CD4-positive, CD25-positive, alpha-beta regulatory T cell (primary cell): ENCODE results near the gene PGA5. TPM values are rescaled to one million over a fixed set of nuclear protein-coding genes. Genes with fewer than 3 reads are reported as not detected.

Experiments used
- ATAC-seq, 2 donors: fragments of 150-1000 bp; cut with Tn5 transposase; one replicate each; pipeline ENCODE4 v1.10.0; 2021; ENCODE audit warnings: low read depth in 2 of 2, moderate number of reproducible peaks in 2 of 2, moderate library complexity in 1 of 2
- DNase-seq, 3 donors: peaks; one replicate each; pipeline versions ENCODE4 v3.0.0 to v3.0.0-alpha.2; 2012 to 2022; ENCODE audit warnings: mixed read lengths in 1 of 3
- H3K27ac ChIP-seq: one replicate; pipeline ENCODE4 v1.7.0; 2013; ENCODE audit warnings: mild to moderate bottlenecking, low read length; ENCODE audit not compliant: insufficient read depth, poor library complexity, severe bottlenecking
- H3K27me3 ChIP-seq: one replicate; pipeline ENCODE4 v1.7.0; 2013; ENCODE audit warnings: low read length; ENCODE audit not compliant: control insufficient read depth, insufficient read depth
- H3K36me3 ChIP-seq: one replicate; pipeline ENCODE4 v1.7.0; 2013; ENCODE audit warnings: mild to moderate bottlenecking, low read length, moderate library complexity; ENCODE audit not compliant: control insufficient read depth, insufficient read depth
- H3K4me1 ChIP-seq: 2 replicates; pipeline ENCODE4 v1.7.0; 2013; ENCODE audit warnings: mild to moderate bottlenecking, low read length; ENCODE audit not compliant: insufficient read depth, control insufficient read depth, poor library complexity, severe bottlenecking
- H3K4me3 ChIP-seq: one replicate; pipeline ENCODE4 v1.7.0; 2013; ENCODE audit warnings: low read depth, mild to moderate bottlenecking, low read length, moderate library complexity
- H3K9me3 ChIP-seq, 2 experiments: 1 replicate in 1 of 2; 2 replicates in 1 of 2; pipeline ENCODE4 v1.7.0; 2013; ENCODE audit warnings: low read length in 2 of 2, mild to moderate bottlenecking in 1 of 2, moderate library complexity in 1 of 2; ENCODE audit not compliant: control insufficient read depth in 2 of 2
- H3K27ac Mint-ChIP-seq, 3 donors: one replicate each; pipeline ENCODE4 v1.8.0; 2020 to 2022; ENCODE audit warnings: mild to moderate bottlenecking in 3 of 3, mixed read lengths in 3 of 3, moderate library complexity in 2 of 3
- H3K27me3 Mint-ChIP-seq: one replicate; pipeline ENCODE4 v1.8.0; 2022; ENCODE audit warnings: mild to moderate bottlenecking, mixed read lengths
- H3K36me3 Mint-ChIP-seq: one replicate; pipeline ENCODE4 v1.8.0; 2020; ENCODE audit warnings: mixed read lengths
- H3K4me1 Mint-ChIP-seq, 4 donors: one replicate each; pipeline ENCODE4 v1.8.0; 2020 to 2022; ENCODE audit warnings: mixed read lengths in 4 of 4, mild to moderate bottlenecking in 1 of 4
- H3K4me3 Mint-ChIP-seq, 4 donors: one replicate each; pipeline ENCODE4 v1.8.0; 2020 to 2022; ENCODE audit warnings: mild to moderate bottlenecking in 4 of 4, mixed read lengths in 4 of 4, moderate library complexity in 3 of 4
- H3K9me3 Mint-ChIP-seq, 7 donors: one replicate each; pipeline ENCODE4 v1.8.0; 2020 to 2022; ENCODE audit warnings: mixed read lengths in 7 of 7, mild to moderate bottlenecking in 3 of 7, moderate library complexity in 2 of 7
- polyA plus RNA-seq, 4 donors: library from polyadenylated mRNA; unstranded; fragments of 300-500 nt; fragmentation: Illumina TruSeq; gene quantifications; one replicate each; pipeline ENCODE4 v1.2.3, GENCODE V29; 2021
- total RNA-seq: library from RNA; stranded (reverse); gene quantifications from one replicate; pipeline ENCODE4 v1.2.3, GENCODE V29; 2022

Gene PGA5
- total and polyA plus RNA-seq, 5 donors from 2014 or later, result not detected

GRCh38 chr11:61264795-61265194 is 23.8 kb downstream of the PGA5 start:
- ATAC-seq (no peak), DNase-seq (no peak)
- no peaks in the 10 kb centered on the region for H3K36me3 ChIP-seq
- Mint-ChIP-seq H3K27me3 (peaks cover 11% of the 10 kb centered on the region), H3K4me1 (no peaks in the 10 kb centered on the region), H3K4me3 (no peak overlapping the region), H3K27ac (no peak overlapping the region), H3K36me3 (no peaks in the 10 kb centered on the region), H3K9me3 (peaks cover 0 to 4% (median 0%) of the 10 kb centered on the region in 7 donors)
- H3K4me3 ChIP-seq, result no peak overlapping the region
- no peaks in the 10 kb centered on the region for H3K4me1 ChIP-seq
- H3K27me3 ChIP-seq, result no peaks in the 10 kb centered on the region
- no peaks in the 10 kb centered on the region for H3K9me3 ChIP-seq
- no peak overlapping the region for H3K27ac ChIP-seq

- H3K27ac ChIP-seq, result no peak overlapping the region
- no peaks in the 10 kb centered on the region for H3K9me3 ChIP-seq
- no peak overlapping the region for H3K4me3 ChIP-seq
- Mint-ChIP-seq H3K36me3 (no peaks in the 10 kb centered on the region), H3K27me3 (peaks cover 11% of the 10 kb centered on the region), H3K27ac (no peak overlapping the region), H3K9me3 (peaks cover 0 to 4% (median 0%) of the 10 kb centered on the region in 7 donors), H3K4me3 (no peak overlapping the region), H3K4me1 (peaks cover 0 to 4% (median 0%) of the 10 kb centered on the region in 4 donors)
- H3K27me3 ChIP-seq, result no peaks in the 10 kb centered on the region
- DNase-seq (no peak), ATAC-seq (no peak)
- H3K36me3 ChIP-seq, result no peaks in the 10 kb centered on the region
- H3K4me1 ChIP-seq, result no peaks in the 10 kb centered on the region
Observed at GRCh38 chr11:61265357-61265756, 24.4 kb downstream of the PGA5 start.

DNA sequence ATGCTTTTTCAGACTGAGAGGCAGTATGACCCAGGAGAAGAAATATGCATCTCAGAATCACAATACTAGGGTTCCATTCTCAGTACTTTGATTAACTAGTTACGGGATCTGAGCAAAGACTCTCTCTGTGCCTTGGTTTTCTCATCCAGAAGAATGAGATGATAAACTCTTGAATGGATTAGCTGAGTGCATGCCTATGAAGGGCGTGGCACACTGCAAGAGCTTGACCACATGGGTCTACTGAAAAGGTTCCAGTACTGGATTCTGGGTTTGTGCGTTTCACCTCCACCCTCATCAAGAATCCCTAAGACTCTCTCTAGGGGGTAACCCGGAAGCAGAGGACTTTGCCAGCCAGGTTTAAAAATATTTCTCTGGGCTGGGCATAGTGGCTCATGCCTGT is 25.6 kb downstream of the PGA5 start:
- H3K9me3 Mint-ChIP-seq, result peaks cover 0 to 4% (median 0%) of the 10 kb centered on the region in 7 donors
- Histone ChIP-seq H3K27me3 (no peaks in the 10 kb centered on the region), H3K27ac (no peak overlapping the region), H3K36me3 (no peaks in the 10 kb centered on the region), H3K9me3 (no peaks in the 10 kb centered on the region), H3K4me3 (no peak overlapping the region), H3K4me1 (no peaks in the 10 kb centered on the region)
- H3K4me3 Mint-ChIP-seq, result no peak overlapping the region
- H3K4me1 Mint-ChIP-seq, result peaks cover 0 to 4% (median 0%) of the 10 kb centered on the region in 4 donors
- ATAC-seq (no peak), DNase-seq (no peak)
- H3K27ac Mint-ChIP-seq, result no peak overlapping the region
- no peaks in the 10 kb centered on the region for H3K36me3 Mint-ChIP-seq
- peaks cover 11% of the 10 kb centered on the region for H3K27me3 Mint-ChIP-seq

DNA sequence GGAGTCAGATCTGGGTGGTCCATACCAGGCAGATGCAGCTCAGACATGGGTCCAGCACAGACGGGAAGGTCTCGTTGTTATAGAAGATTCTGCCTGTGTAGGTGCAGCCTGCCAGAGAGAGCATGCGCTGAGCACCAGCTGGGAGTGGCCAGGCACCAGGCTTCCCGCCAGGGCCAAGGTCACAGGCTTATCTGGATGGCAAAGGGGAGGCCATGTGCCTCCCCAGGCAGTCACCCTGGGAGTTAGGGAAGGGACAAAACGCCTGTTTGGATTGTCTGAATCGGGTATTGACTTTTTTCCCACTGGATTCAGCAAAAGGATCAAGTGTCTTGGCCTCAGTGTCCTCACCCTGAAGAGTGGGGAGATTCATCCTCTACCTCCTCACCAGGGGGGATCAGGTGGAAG is 26.5 kb downstream of the PGA5 start:
- H3K27ac ChIP-seq, result no peak overlapping the region
- Mint-ChIP-seq H3K4me3 (no peak overlapping the region), H3K4me1 (peaks cover 0 to 4% (median 0%) of the 10 kb centered on the region in 4 donors), H3K9me3 (peaks cover 0 to 4% (median 0%) of the 10 kb centered on the region in 7 donors), H3K27me3 (peaks cover 9% of the 10 kb centered on the region), H3K36me3 (no peaks in the 10 kb centered on the region), H3K27ac (no peak overlapping the region)
- DNase-seq (no peak), ATAC-seq (no peak)
- no peaks in the 10 kb centered on the region for H3K36me3 ChIP-seq
- no peaks in the 10 kb centered on the region for H3K27me3 ChIP-seq
- no peaks in the 10 kb centered on the region for H3K9me3 ChIP-seq
- no peak overlapping the region for H3K4me3 ChIP-seq
- no peaks in the 10 kb centered on the region for H3K4me1 ChIP-seq

DNA sequence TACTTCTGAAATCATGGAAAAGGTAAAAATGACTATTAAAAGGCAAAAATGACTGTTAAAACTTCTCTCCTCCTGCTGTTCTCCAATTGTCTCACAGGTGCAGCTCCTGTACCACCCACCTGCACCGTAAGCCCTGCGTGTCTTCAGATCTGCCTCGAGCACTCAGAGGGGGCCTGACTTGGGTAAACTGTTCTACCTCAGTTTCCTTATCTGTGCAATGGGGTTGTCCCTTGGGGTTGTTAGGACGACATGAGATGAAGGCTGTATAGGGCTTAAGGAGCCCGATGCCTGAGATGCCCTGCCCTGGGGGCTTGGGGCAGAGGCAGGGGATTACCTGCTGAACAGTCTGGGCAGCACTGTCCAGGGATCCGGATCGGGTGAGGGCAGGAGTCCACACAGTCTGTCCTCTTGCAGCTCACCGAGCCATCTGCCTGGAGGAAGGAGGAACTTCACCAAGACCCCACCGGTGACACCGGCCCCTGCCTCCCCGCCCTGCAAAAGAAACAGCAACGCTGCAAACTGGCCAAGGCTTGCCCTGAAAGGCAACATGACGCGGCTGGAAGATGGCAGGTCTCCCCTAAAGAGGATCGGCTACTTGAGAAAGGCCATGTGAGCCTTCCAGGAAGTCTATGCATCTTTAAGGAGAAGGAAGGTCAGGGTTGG is 27.7 kb downstream of the PGA5 start:
- Histone ChIP-seq H3K36me3 (no peaks in the 10 kb centered on the region), H3K4me1 (no peaks in the 10 kb centered on the region), H3K9me3 (no peaks in the 10 kb centered on the region), H3K27me3 (no peaks in the 10 kb centered on the region), H3K27ac (no peak overlapping the region), H3K4me3 (no peak overlapping the region)
- ATAC-seq (no peak), DNase-seq (no peak)
- Mint-ChIP-seq H3K4me3 (no peak overlapping the region), H3K36me3 (no peaks in the 10 kb centered on the region), H3K27me3 (peaks cover under 1% of the 10 kb centered on the region), H3K4me1 (peaks cover 0 to 4% (median 0%) of the 10 kb centered on the region in 4 donors), H3K9me3 (peaks cover 0 to under 1% (median 0%) of the 10 kb centered on the region in 7 donors), H3K27ac (no peak overlapping the region)

- H3K27ac ChIP-seq, result no peak overlapping the region
- no peak overlapping the region for H3K4me3 ChIP-seq
- no peaks in the 10 kb centered on the region for H3K36me3 Mint-ChIP-seq
- H3K4me1 ChIP-seq, result no peaks in the 10 kb centered on the region
- ATAC-seq, result no peak
- no peaks in the 10 kb centered on the region for H3K36me3 ChIP-seq
- no peaks in the 10 kb centered on the region for H3K9me3 ChIP-seq
- no peaks in the 10 kb centered on the region for H3K27me3 Mint-ChIP-seq
- peaks cover 0 to 4% (median 0%) of the 10 kb centered on the region in 4 donors for H3K4me1 Mint-ChIP-seq
- DNase-seq, result peak in 1 of 3 donors; percentile 76
- H3K27me3 ChIP-seq, result no peaks in the 10 kb centered on the region
- no peak overlapping the region for H3K4me3 Mint-ChIP-seq
- peak overlapping the region in 1 of 3 donors; percentile 48 for H3K27ac Mint-ChIP-seq
- no peaks in the 10 kb centered on the region for H3K9me3 Mint-ChIP-seq
Observed at GRCh38 chr11:61270354-61271076, 29.5 kb downstream of the PGA5 start.

- Mint-ChIP-seq H3K9me3 (no peaks in the 10 kb centered on the region), H3K27ac (no peak overlapping the region), H3K4me3 (no peak overlapping the region), H3K36me3 (no peaks in the 10 kb centered on the region), H3K27me3 (no peaks in the 10 kb centered on the region), H3K4me1 (peaks cover 0 to 4% (median 0%) of the 10 kb centered on the region in 4 donors)
- Histone ChIP-seq H3K9me3 (no peaks in the 10 kb centered on the region), H3K27ac (no peak overlapping the region), H3K27me3 (no peaks in the 10 kb centered on the region), H3K4me1 (no peaks in the 10 kb centered on the region), H3K4me3 (no peak overlapping the region), H3K36me3 (no peaks in the 10 kb centered on the region)
- no peak for ATAC-seq
- no peak for DNase-seq
Observed at GRCh38 chr11:61272731-61273130, 31.8 kb downstream of the PGA5 start.
